Common myeloid progenitor, CD34-positive (primary cell): ENCODE measurements around the gene TAPBP. TPM values are rescaled to one million over a fixed set of nuclear protein-coding genes. Genes with fewer than 3 reads are reported as not detected.
"Not testable (repeated sequence)": the region's sequence is repeated elsewhere in the genome, so short reads cannot be mapped to it uniquely, and the experiment has no call there.

Experiments used
- CTCF ChIA-PET: fragments of 350-600 bp; sonication (Branson Sonifier 250); formaldehyde crosslinking; loops from one replicate; lab custom pipeline; 2021; ENCODE audit warnings: antibody characterized with exemption; lab: Charles Lee
- POLR2A ChIA-PET: fragments of 350-600 bp; sonication (Branson Sonifier 250); formaldehyde crosslinking; loops from one replicate; lab custom pipeline; 2021; ENCODE audit warnings: antibody characterized with exemption; lab: Charles Lee
- DNase-seq, 3 donors: peaks; one replicate each; pipeline versions ENCODE4 v3.0.0 to v3.0.0-alpha.2; 2013
- H3K27ac ChIP-seq, 2 experiments: 1 replicate in 1 of 2; 2 replicates in 1 of 2; pipeline ENCODE4 v1.7.0; 2013; ENCODE audit warnings: inconsistent platforms in 2 of 2, low read length in 2 of 2, mild to moderate bottlenecking in 2 of 2, low read depth in 1 of 2, moderate library complexity in 1 of 2; ENCODE audit not compliant: severe bottlenecking in 2 of 2, insufficient read depth in 1 of 2, poor library complexity in 1 of 2
- H3K27me3 ChIP-seq, 5 experiments: replicated peaks in 2 of 5; 1 replicate in 3 of 5; 2 replicates in 2 of 5; pipeline versions ENCODE4 v1.6.1 to v1.7.0; 2013; ENCODE audit warnings: low read length in 4 of 5, mild to moderate bottlenecking in 2 of 5, moderate library complexity in 2 of 5, inconsistent platforms in 1 of 5; ENCODE audit not compliant: insufficient read depth in 5 of 5, control insufficient read depth in 4 of 5
- H3K36me3 ChIP-seq, 4 experiments: 1 replicate in 2 of 4; 2 replicates in 2 of 4; pipeline versions ENCODE4 v1.6.1 to v1.7.0; 2013; ENCODE audit warnings: low read length in 3 of 4, control low read depth in 1 of 4, mild to moderate bottlenecking in 1 of 4; ENCODE audit not compliant: control insufficient read depth in 4 of 4, insufficient read depth in 4 of 4
- H3K4me1 ChIP-seq, 4 experiments: 1 replicate in 3 of 4; 2 replicates in 1 of 4; pipeline versions ENCODE4 v1.6.1 to v1.7.1; 2013; ENCODE audit warnings: low read length in 3 of 4, mild to moderate bottlenecking in 3 of 4, control low read depth in 1 of 4, inconsistent platforms in 1 of 4, moderate library complexity in 1 of 4; ENCODE audit not compliant: control insufficient read depth in 4 of 4, insufficient read depth in 4 of 4; ENCODE audit errors: control extremely low read depth in 1 of 4
- H3K4me3 ChIP-seq, 7 experiments: 1 replicate in 4 of 7; 2 replicates in 3 of 7; pipeline versions ENCODE4 v1.5.1 to v1.7.0; 2013; ENCODE audit warnings: mild to moderate bottlenecking in 7 of 7, low read length in 6 of 7, moderate library complexity in 6 of 7, inconsistent platforms in 2 of 7, low read depth in 2 of 7, control low read depth in 1 of 7; ENCODE audit not compliant: insufficient read depth in 4 of 7, control insufficient read depth in 1 of 7; ENCODE audit errors: extremely low read depth in 1 of 7
- H3K9me3 ChIP-seq, 5 experiments: 1 replicate in 4 of 5; 2 replicates in 1 of 5; pipeline versions ENCODE4 v1.6.1 to v1.7.1; 2013; ENCODE audit warnings: low read length in 4 of 5, mild to moderate bottlenecking in 2 of 5, inconsistent platforms in 1 of 5, low read depth in 1 of 5, moderate library complexity in 1 of 5; ENCODE audit not compliant: control insufficient read depth in 4 of 5, insufficient read depth in 2 of 5; ENCODE audit errors: control extremely low read depth in 1 of 5
- WGBS: methylation state at CpG from one replicate; pipeline ENCODE4 v1.1.5; 2013; ENCODE audit not compliant: insufficient coverage; 5-methylcytosine and 5-hydroxymethylcytosine counted together
- polyA plus RNA-seq: library from polyadenylated mRNA; unstranded; fragments of 120-200 nt; gene quantifications from one replicate; pipeline ENCODE4 v1.2.1, GENCODE V29; 2013

TAPBP gene
- 70.7 TPM for polyA plus RNA-seq

DNA sequence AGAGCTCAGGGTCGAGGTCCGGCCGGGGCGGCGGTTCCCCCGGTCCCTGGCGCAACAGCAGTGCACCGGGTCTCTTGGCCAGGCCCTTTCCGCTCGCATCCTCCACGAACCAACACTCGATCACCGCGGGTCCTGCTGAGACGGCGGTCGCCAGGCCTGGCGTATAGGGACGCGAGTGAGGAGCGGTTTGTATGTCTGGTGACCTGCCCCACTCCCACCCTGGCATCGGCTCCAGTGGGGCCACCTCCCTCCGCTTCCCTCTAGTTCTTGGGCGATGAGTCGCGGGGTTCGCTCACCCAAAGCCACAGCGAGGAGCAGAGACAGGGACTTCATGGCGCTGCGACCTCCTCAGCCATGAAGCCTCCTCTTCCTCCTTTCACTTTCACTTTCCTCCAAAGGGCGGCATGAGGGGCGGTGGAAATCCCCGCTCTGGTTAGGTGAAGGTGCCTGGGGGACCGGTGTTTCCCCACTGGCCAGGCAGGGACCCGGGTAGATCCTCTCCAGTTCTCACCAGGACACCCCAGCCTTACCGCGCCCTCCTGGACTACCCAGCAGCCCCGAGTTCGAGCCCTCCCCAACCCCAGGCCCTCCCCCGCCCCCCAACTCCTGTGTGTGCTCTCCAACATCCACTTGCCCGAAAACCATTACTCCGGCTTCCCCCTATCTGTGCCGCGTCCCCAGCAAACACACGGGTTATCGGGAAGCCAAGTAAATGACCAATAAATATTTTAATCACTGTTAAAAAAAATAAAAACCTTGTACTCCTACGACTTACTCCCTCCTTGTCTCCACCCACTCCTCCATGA lies at the start of gene TAPBP:
TAPBP (minus strand) TSS at position 370 of the 806 bp plus-strand sequence; CDS start at position 333, 37 bp downstream.
- 0% methylated on average over 35 of the region's 47 CpGs for WGBS
- POLR2A ChIA-PET, result interaction anchor here (0.6 to 2.8 kb wide), 3 partner anchors 10 to 36 kb away, joined by 3 to 18 read pairs (median 4); partner anchors contain the start of gene RGL2
- DNase-seq, result peak; percentile 83 to 93 (median 92)
- peak within 1 kb of the TSS; percentile 93 to 95 for H3K27ac ChIP-seq
- H3K4me3 ChIP-seq, result peak within 1 kb of the TSS; percentile 92 to 99 (median 96)
- H3K9me3 ChIP-seq, result no peaks in the 10 kb centered on the region
- CTCF ChIA-PET, result interaction anchor here (0.6 to 3.3 kb wide), 6 partner anchors 15 to 83 kb away, joined by 3 to 14 read pairs (median 6); partner anchors contain the start of gene RGL2
- no peaks in the 10 kb centered on the region for H3K27me3 ChIP-seq
- peaks cover 0 to 23% (median 10%) of the 10 kb centered on the region in 4 experiments for H3K36me3 ChIP-seq
- peaks cover 3 to 53% (median 43%) of the 10 kb centered on the region in 4 experiments for H3K4me1 ChIP-seq

DNA sequence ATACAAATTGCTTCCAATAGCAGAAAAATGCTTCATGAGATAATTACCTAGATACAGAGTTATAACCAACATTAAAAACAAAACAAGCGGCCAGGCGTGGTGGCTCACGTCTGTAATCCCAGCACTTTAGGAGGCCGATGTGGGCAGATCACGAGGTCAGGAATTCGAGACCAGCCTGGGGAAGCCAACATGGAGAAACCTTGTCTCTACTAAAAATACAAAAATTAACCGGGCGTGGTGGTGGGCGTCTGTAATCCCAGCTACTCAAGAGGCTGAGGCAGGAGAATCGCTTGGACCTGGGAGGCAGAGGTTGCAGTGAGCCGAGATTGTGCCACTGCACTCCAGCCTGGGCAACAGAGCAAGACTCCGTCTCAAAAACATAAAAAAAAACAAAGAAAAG lies 49.6 kb upstream of the TAPBP start:
- POLR2A ChIA-PET, H3K36me3 ChIP-seq, H3K4me3 ChIP-seq, DNase-seq, H3K27me3 ChIP-seq, H3K9me3 ChIP-seq, H3K27ac ChIP-seq: not testable (repeated sequence)
- peaks cover 0 to 17% (median 9%) of the 10 kb centered on the region in 4 experiments for H3K4me1 ChIP-seq
- WGBS, result 92% methylated on average over 9 of the region's 12 CpGs
- CTCF ChIA-PET, result interaction anchor here (2.2 kb wide), 1 partner anchor 11 kb away, joined by 9 read pairs; no protein-coding TSS in a partner anchor

DNA sequence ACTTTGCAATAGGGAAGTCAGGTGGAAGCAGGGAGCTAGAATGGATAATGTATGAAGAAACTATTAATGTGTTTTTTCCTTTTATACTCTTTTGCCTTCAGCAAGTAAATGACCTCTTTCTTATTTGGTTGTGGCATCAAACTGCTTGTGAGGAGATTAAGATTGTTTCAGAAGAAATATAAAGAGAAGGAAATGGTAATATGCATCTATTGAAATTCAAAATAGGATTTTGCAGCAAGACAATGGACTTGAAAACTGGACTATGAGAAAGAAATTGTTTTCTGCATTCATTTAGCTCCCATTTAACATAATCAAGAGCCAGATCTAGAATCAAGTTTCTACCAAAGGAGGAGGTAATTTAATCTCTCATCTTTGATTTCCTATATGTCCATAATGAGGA lies 45.5 kb upstream of the TAPBP start:
- Histone ChIP-seq H3K27me3 (no peaks in the 10 kb centered on the region), H3K4me1 (peaks cover 0 to 9% (median under 1%) of the 10 kb centered on the region in 4 experiments), H3K9me3 (no peaks in the 10 kb centered on the region), H3K36me3 (no peaks in the 10 kb centered on the region), H3K4me3 (no peak overlapping the region), H3K27ac (no peak overlapping the region)
- ChIA-PET POLR2A (no interaction called here), CTCF (interaction anchor here (0.6 kb wide), 1 partner anchor 25 kb away, joined by 4 read pairs; no protein-coding TSS in a partner anchor)
- no peak for DNase-seq

DNA sequence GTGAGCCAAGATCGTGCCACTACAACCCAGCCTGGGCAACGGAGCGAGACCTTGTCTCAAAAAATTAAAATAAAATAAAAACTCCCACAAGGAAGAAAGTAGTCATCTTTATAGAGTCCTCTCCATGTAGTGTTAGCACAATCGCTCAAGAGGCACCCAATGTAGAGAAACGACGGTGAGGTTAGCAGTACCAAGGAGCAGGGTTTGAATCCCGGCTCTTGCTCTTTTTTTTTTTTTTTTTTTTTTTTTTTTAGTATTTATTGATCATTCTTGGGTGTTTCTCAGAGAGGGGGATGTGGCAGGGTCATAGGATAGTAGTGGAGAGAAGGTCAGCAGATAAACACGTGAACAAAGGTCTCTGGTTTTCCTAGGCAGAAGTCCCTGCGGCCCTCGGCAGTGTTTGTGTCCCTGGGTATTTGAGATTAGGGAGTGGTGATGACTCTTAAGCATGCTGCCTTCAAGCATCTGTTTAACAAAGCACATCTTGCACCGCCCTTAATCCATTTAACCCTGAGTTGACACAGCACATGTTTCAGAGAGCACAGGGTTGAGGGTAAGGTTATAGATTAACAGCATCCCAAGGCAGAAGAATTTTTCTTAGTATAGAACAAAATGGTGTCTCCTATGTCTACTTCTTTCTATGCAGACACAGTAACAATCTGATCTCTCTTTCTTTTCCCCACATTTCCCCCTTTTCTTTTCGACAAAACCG lies 43.4 kb upstream of the TAPBP start:
- H3K4me3 ChIP-seq, H3K36me3 ChIP-seq, H3K4me1 ChIP-seq, CTCF ChIA-PET, H3K27me3 ChIP-seq, DNase-seq, H3K27ac ChIP-seq, H3K9me3 ChIP-seq: not testable (repeated sequence)
- POLR2A ChIA-PET, result interaction anchor here (0.7 kb wide), 1 partner anchor 136 kb away, joined by 3 read pairs; no protein-coding TSS in a partner anchor
- WGBS, result 97% methylated on average over 5 of the region's 13 CpGs

DNA sequence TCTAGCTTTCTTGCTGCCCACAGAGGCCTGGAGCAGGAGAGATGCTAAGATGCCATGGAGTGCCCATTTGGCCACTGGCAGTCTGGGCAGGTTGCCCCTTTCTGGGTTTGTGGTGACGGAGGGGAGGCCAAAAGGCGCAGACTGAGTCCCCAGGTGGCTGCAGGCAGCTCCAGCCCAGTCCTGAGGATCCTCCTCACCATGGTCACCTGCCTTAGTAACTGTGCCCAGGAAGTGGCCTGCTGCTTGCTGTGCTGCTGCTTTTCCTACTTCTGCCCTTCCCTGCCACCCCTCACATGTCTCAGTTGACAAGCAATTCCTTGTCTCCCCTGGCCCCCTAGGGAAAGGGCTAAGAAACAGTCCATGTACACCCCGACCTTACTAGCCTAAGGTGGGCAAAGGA lies 42.4 kb upstream of the TAPBP start:
- CTCF ChIA-PET, result no interaction called here
- H3K27me3 ChIP-seq, result no peaks in the 10 kb centered on the region
- no peaks in the 10 kb centered on the region for H3K9me3 ChIP-seq
- H3K27ac ChIP-seq, result no peak overlapping the region
- H3K4me3 ChIP-seq, result no peak overlapping the region
- POLR2A ChIA-PET, result no interaction called here
- H3K36me3 ChIP-seq, result no peaks in the 10 kb centered on the region
- 71% methylated on average over 3 of the region's 3 CpGs for WGBS
- no peak for DNase-seq
- peaks cover 0 to 3% (median 0%) of the 10 kb centered on the region in 4 experiments for H3K4me1 ChIP-seq

DNA sequence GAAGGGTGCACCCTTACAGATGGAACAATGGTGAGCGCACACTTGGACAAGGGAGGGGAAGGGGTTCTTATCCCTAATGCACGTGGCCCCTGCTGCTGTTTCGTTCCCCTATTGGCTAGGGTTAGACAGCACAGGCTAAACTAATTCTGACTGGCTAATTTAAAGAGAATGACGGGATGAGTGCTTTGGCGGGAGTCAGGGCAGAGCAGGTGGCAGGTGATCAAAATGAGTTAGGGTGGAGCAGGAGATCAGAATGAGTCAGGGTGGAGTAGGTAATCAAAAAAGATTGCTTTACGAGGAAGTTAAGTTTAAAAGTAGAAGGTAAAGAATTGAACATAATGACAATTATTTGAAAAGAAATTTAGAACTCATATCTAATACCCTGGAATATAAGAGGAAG lies 42.0 kb upstream of the TAPBP start:
- CTCF ChIA-PET, H3K36me3 ChIP-seq, H3K9me3 ChIP-seq, DNase-seq, H3K4me1 ChIP-seq, H3K4me3 ChIP-seq, H3K27ac ChIP-seq, H3K27me3 ChIP-seq, POLR2A ChIA-PET: not testable (repeated sequence)
- 98% methylated on average over 5 of the region's 6 CpGs for WGBS
